ENCODE measurements around the gene TAGLN3. TPM values are rescaled to one million over a fixed set of nuclear protein-coding genes. Genes with fewer than 3 reads are reported as not detected.

The TAGLN3 gene
- total RNA-seq, 3 donors from 2014 or later (not counting 1 experiment from before 2014, with no cell fraction given): not detected

DNA sequence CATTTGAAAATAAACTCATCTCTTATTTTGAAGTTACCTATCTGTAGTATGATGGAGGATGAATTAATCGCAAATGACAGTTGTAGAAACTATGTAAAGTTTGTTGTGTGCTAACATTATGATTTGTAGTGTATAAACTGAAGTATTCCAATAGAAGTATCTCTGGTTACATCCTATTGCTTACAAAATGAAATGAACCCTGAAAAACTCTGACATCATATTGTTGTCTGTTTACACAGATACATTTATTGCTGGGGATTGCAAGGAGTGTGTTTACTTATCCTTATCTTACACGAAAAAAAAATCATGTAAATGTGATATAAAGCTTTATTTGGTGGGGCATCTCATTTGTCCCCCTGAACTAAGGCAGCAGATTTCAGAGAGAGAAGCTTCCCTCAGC, 22.5 kb upstream of the TAGLN3 start:
- ATAC-seq: no peak
- H3K4me3 ChIP-seq (ENCODE audit: low read length): no peak overlapping the region
- Mint-ChIP-seq H3K9me3 (no peaks in the 10 kb centered on the region), H3K27me3 (ENCODE audit: low read depth in 2 of 2) (no peaks in the 10 kb centered on the region), H3K27ac (peak overlapping the region in 1 of 2 donors; percentile 59), H3K36me3 (no peaks in the 10 kb centered on the region), H3K4me3 (no peak overlapping the region), H3K4me1 (peaks cover 19 to 23% of the 10 kb centered on the region in 2 donors)
- TF ChIP-seq, protein P1, sequence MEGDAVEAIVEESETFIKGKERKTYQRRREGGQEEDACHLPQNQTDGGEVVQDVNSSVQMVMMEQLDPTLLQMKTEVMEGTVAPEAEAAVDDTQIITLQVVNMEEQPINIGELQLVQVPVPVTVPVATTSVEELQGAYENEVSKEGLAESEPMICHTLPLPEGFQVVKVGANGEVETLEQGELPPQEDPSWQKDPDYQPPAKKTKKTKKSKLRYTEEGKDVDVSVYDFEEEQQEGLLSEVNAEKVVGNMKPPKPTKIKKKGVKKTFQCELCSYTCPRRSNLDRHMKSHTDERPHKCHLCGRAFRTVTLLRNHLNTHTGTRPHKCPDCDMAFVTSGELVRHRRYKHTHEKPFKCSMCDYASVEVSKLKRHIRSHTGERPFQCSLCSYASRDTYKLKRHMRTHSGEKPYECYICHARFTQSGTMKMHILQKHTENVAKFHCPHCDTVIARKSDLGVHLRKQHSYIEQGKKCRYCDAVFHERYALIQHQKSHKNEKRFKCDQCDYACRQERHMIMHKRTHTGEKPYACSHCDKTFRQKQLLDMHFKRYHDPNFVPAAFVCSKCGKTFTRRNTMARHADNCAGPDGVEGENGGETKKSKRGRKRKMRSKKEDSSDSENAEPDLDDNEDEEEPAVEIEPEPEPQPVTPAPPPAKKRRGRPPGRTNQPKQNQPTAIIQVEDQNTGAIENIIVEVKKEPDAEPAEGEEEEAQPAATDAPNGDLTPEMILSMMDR (IDR thresholded peaks at IDR 0.05): no peak
- no peaks in the 10 kb centered on the region for H3K9me3 ChIP-seq (ENCODE audit: control insufficient read depth, insufficient read depth, low read length)
- no peak for DNase-seq
- 100% methylated on average over 2 of the region's 2 CpGs for WGBS (ENCODE audit: insufficient coverage)
- H3K4me1 ChIP-seq (ENCODE audit: control insufficient read depth, insufficient read depth, low read length): peaks cover 12% of the 10 kb centered on the region
- peaks cover 4% of the 10 kb centered on the region for H3K36me3 ChIP-seq (ENCODE audit: control insufficient read depth, insufficient read depth, low read length)
- H3K27me3 ChIP-seq (ENCODE audit: control insufficient read depth, insufficient read depth, low read length): no peaks in the 10 kb centered on the region
- intact Hi-C loops (cut with micrococcal nuclease): loop anchor here (5.0 kb wide), 1 partner anchor 586 kb away; the partner anchor contains the start of genes ATG3 and SLC35A5
- no peak overlapping the region for H3K27ac ChIP-seq (ENCODE audit: low read length)

DNA sequence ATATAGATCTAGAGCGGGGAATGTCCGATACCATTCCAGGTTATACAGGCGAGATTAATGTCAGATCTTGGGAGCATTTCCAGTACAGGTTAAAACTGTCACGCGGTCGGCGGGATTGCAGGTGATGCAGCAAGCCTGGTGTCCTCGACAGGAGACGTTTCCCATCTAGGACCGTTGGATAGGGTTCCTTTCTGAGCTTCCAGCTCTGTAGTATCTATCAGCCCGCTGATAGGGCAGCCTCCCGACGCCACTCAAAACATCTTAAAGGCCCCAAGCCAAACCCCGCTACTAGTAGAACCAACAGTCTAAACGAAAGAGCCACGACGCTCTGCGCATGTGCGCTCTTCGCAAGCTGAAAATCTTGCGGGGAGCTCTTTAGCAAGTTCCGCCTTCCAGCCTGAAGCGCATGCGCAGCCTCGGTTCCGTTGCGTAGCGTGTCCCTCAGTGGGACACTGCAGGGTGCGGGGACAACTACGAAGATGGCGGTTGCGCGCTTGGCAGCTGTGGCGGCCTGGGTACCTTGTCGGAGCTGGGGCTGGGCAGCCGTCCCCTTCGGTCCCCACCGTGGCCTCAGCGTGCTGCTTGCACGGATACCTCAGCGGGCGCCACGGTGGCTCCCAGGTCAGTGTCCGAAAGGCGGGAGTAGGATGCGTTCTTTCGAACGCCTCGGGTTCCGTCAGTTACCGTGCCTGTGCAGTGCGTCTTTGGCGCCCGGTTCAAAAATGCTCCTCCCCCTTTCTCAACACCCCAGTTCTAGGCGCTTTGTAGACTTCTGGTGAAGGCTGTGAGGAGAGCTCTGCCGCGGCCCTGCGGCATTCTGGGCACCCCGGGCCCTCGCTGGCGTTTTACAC, 19.9 kb upstream of the TAGLN3 start, which contains the start of gene ABHD10:
ABHD10 (plus strand) TSS at position 444 of the 851 bp plus-strand sequence; CDS start at position 480, 36 bp downstream.
- DNase-seq: peak; percentile 92 to 100
- intact Hi-C loops (cut with micrococcal nuclease): loop anchor here (5.0 kb wide), 1 partner anchor 583 kb away; the partner anchor contains the start of genes ATG3 and SLC35A5

DNA sequence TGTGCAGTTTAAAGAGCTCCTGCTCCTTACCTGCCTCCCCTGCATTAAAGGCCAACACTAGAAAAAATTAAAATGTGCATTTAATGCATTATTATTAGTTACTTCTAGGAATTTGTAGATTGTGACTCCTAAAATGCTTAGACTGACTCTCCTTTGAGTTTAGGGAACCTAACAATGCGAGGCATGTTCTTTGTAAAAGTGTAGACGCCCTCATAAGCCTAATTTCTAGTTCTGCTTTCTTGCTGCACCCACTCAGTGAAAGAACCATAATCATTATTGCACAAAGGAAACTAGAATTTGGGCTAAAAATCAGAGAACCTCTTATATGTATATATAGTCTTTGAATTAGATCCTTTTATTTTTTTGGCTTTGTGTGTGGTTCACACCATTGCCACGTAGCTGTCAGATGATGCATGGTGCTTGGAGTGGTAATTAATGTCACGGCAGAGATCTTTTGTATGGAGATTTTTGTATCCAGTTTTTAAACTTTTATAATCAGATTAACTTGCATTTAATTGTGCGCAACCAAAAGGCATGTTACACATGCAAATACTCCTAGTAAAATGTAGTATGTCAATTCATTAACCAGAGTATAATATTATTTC, 19.2 kb upstream of the TAGLN3 start:
- 0% methylated on average over 3 of the region's 5 CpGs for WGBS (ENCODE audit: insufficient coverage)
- no peaks in the 10 kb centered on the region for H3K9me3 ChIP-seq (ENCODE audit: control insufficient read depth, insufficient read depth, low read length)
- DNase-seq (peak in 1 of 2 donors; percentile 60), ATAC-seq (peak; percentile 27 to 44 (median 35))
- Mint-ChIP-seq H3K27ac (peak overlapping the region; percentile 91 to 93), H3K4me3 (peak overlapping the region; percentile 93), H3K4me1 (peaks cover 21 to 32% of the 10 kb centered on the region in 2 donors), H3K9me3 (no peaks in the 10 kb centered on the region), H3K36me3 (no peaks in the 10 kb centered on the region), H3K27me3 (ENCODE audit: low read depth in 2 of 2) (no peaks in the 10 kb centered on the region)
- intact Hi-C loops (cut with micrococcal nuclease): loop anchor here (5.0 kb wide), 1 partner anchor 583 kb away; the partner anchor contains the start of genes ATG3 and SLC35A5
- H3K36me3 ChIP-seq (ENCODE audit: control insufficient read depth, insufficient read depth, low read length): peaks cover 12% of the 10 kb centered on the region
- peak overlapping the region; percentile 95 for H3K4me3 ChIP-seq (ENCODE audit: low read length)
- H3K27ac ChIP-seq (ENCODE audit: low read length): peak overlapping the region; percentile 82
- H3K27me3 ChIP-seq (ENCODE audit: control insufficient read depth, insufficient read depth, low read length): no peaks in the 10 kb centered on the region
- peaks cover 12% of the 10 kb centered on the region for H3K4me1 ChIP-seq (ENCODE audit: control insufficient read depth, insufficient read depth, low read length)
- TF ChIP-seq, protein P1 (IDR thresholded peaks at IDR 0.05): no peak

More for the DNA sequence above, 19.9 kb upstream of the TAGLN3 start, which contains the start of gene ABHD10:
- 10% methylated on average over 58 of the region's 61 CpGs for WGBS (ENCODE audit: insufficient coverage)
- H3K9me3 ChIP-seq (ENCODE audit: control insufficient read depth, insufficient read depth, low read length): no peaks in the 10 kb centered on the region
- no peaks in the 10 kb centered on the region for H3K27me3 ChIP-seq (ENCODE audit: control insufficient read depth, insufficient read depth, low read length)
- H3K27ac ChIP-seq (ENCODE audit: low read length): peak within 1 kb of the TSS; percentile 82
- Mint-ChIP-seq H3K4me1 (peaks cover 19 to 31% of the 10 kb centered on the region in 2 donors), H3K4me3 (peak within 1 kb of the TSS; percentile 93), H3K9me3 (no peaks in the 10 kb centered on the region), H3K36me3 (no peaks in the 10 kb centered on the region), H3K27me3 (ENCODE audit: low read depth in 2 of 2) (no peaks in the 10 kb centered on the region), H3K27ac (peak within 1 kb of the TSS; percentile 91 to 93)
- TF ChIP-seq, protein P1 (IDR thresholded peaks at IDR 0.05): no peak
- peak; percentile 93 to 95 (median 93) for ATAC-seq
- peaks cover 7% of the 10 kb centered on the region for H3K36me3 ChIP-seq (ENCODE audit: control insufficient read depth, insufficient read depth, low read length)
- peak within 1 kb of the TSS; percentile 95 for H3K4me3 ChIP-seq (ENCODE audit: low read length)
- peaks cover 12% of the 10 kb centered on the region for H3K4me1 ChIP-seq (ENCODE audit: control insufficient read depth, insufficient read depth, low read length)
